Fibroblast of lung (primary cell): ENCODE measurements around the gene SLC35E4.

ENCODE experiments used
- CTCF ChIP-seq, 2 donors: IDR thresholded peaks in 1 of 2; conservative IDR thresholded peaks in 1 of 2; 1 replicate in 1 of 2; 2 replicates in 1 of 2; pipeline ENCODE4 v1.5.1; 2011 to 2012; ENCODE audit warnings: low read length in 2 of 2, control low read depth in 1 of 2, inconsistent platforms in 1 of 2, low read depth in 1 of 2, mild to moderate bottlenecking in 1 of 2
- EZH2 ChIP-seq: IDR thresholded peaks from 2 replicates; pipeline ENCODE4 v1.5.1; 2012; ENCODE audit warnings: low read length, control low read depth, mild to moderate bottlenecking; ENCODE audit errors: missing control alignments

GRCh38 chr22:30643055-30643875 is 7.7 kb downstream of the SLC35E4 start:
- TF ChIP-seq CTCF (conservative IDR thresholded peaks at IDR 0.05 in 1 of 2, IDR thresholded peaks at IDR 0.05 in 1 of 2; ENCODE audit: low read depth in 1 of 2, low read length in 2 of 2) (no peak), EZH2 (no peak)
